ENCODE measurements around the gene LTBP3. TPM values are rescaled to one million over a fixed set of nuclear protein-coding genes. Genes with fewer than 3 reads are reported as not detected.
"Not testable (repeated sequence)": the region's sequence is repeated elsewhere in the genome, so short reads cannot be mapped to it uniquely, and the experiment has no call there.

Gene LTBP3
- total RNA-seq, 2 experiments from 2014 or later: 11.2 to 13.8 TPM

- Histone ChIP-seq H3K27ac (ENCODE audit: low read depth, low read length, poor library complexity, severe bottlenecking) (no peak within 1 kb of the TSS), H3K4me2 (ENCODE audit: low read length) (peak within 1 kb of the TSS; percentile 92), H3K79me2 (ENCODE audit: insufficient read depth, low read depth, low read length) (peaks cover 7% of the 10 kb centered on the region; the same call in 1 of the 2 replicates), H4K20me1 (ENCODE audit: insufficient read depth, low read length) (no peaks in the 10 kb centered on the region), H2AFZ (ENCODE audit: low read length) (peak within 1 kb of the TSS; percentile 27; the same call in 1 of the 2 replicates), H3K36me3 (ENCODE audit: insufficient read depth, low read length) (peaks cover 7% of the 10 kb centered on the region; the same call in 1 of the 2 replicates), H3K4me1 (ENCODE audit: insufficient read depth, low read length, poor library complexity, severe bottlenecking) (peaks cover 29% of the 10 kb centered on the region), H3K4me3 (ENCODE audit: low read depth, low read length, poor library complexity, severe bottlenecking) (peak within 1 kb of the TSS; percentile 95), H3K9me2 (ENCODE audit: insufficient read depth, low read length) (no peaks in the 10 kb centered on the region), H3K9me3 (ENCODE audit: low read length) (no peaks in the 10 kb centered on the region)
- DNase-seq (ENCODE audit: low spot score): peak; percentile 80
- intact Hi-C loops (cut with micrococcal nuclease; ENCODE audit: unreplicated experiment): no loop called here
- TF ChIP-seq EZH2phosphoT487 (IDR thresholded peaks at IDR 0.05; ENCODE audit: borderline replicate concordance, low read depth, low read length) (no peak), CTCF (conservative IDR thresholded peaks at IDR 0.05; ENCODE audit: low read length) (no peak)
- no TSS peak for BruUV-seq (replicated peaks)
- ChIA-PET CTCF (ENCODE audit: unreplicated experiment) (interaction anchor here (0.5 to 1.0 kb wide), 5 partner anchors 14 to 766 kb away, joined by 3 to 6 read pairs (median 4); no protein-coding TSS in a partner anchor), POLR2A (interaction anchor here (0.5 to 1.0 kb wide), 3 partner anchors 20 to 28 kb away, joined by 3 read pairs; no protein-coding TSS in a partner anchor)
Observed at GRCh38 chr11:65524741-65525545, 33.2 kb downstream of the LTBP3 start, which contains the start of gene SCYL1. TSS of gene SCYL1 (plus strand) at chr11:65525083. CDS start at chr11:65525154, 71 bp downstream.

DNA sequence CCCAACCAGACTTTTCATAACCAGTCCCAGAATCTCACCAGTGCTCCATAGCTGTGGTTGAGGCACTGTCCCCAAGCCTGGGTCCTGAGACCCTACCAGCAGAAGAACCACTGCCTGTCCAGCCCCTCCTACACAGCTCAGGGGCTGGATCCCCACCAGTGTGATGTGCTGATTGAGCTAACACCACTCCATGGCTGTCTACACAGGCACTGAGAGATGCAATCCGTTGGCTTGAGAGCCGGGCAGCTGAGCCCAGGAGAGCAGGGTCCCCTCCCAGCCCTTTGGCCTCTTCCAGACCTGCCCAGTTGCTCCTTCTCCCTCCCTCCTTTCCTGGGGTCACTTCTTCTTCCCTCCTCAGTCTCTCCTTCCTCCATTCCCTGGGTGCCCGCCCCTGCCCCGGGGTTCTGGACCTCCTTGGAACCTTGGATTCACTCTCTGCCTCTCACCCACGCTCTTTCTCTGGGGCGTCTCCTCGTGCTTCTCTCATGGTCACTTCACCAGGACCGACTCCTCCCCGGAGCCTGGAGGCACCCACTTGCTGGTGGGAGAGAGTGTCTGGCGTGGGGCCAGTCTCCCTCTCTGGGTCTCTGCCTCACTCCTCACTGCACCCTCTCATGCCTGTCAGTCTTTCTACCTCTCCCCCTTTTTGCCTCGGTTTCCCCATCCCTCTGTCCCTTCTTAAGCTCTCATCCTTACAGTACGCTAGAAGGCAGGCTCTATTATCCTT lies 34.0 kb downstream of the LTBP3 start:
- H3K4me3 ChIP-seq (ENCODE audit: low read depth, low read length, poor library complexity, severe bottlenecking): peak overlapping the region; percentile 51
- no peak for DNase-seq (ENCODE audit: low spot score)
- H3K4me2 ChIP-seq (ENCODE audit: low read length): peak overlapping the region; percentile 67
- H4K20me1 ChIP-seq (ENCODE audit: insufficient read depth, low read length): no peaks in the 10 kb centered on the region
- no peaks in the 10 kb centered on the region for H3K9me3 ChIP-seq (ENCODE audit: low read length)
- CTCF ChIA-PET (ENCODE audit: unreplicated experiment): interaction anchor here (0.9 to 1.0 kb wide), 2 partner anchors 21 to 36 kb away, joined by 4 to 5 read pairs; no protein-coding TSS in a partner anchor
- H3K36me3 ChIP-seq (ENCODE audit: insufficient read depth, low read length): peaks cover 7% of the 10 kb centered on the region; the same call in 1 of the 2 replicates
- intact Hi-C loops (cut with micrococcal nuclease; ENCODE audit: unreplicated experiment): no loop called here
- peaks cover 22% of the 10 kb centered on the region for H3K4me1 ChIP-seq (ENCODE audit: insufficient read depth, low read length, poor library complexity, severe bottlenecking)
- BruUV-seq (replicated peaks): no TSS peak
- peaks cover 7% of the 10 kb centered on the region; the same call in 1 of the 2 replicates for H3K79me2 ChIP-seq (ENCODE audit: insufficient read depth, low read depth, low read length)
- no peak for TF ChIP-seq CTCF (conservative IDR thresholded peaks at IDR 0.05; ENCODE audit: low read length)
- TF ChIP-seq EZH2phosphoT487 (IDR thresholded peaks at IDR 0.05; ENCODE audit: borderline replicate concordance, low read depth, low read length): no peak
- H2AFZ ChIP-seq (ENCODE audit: low read length): 0 out of 2 replicates have a peak overlapping the region, but pooled peaks have one; percentile 27
- POLR2A ChIA-PET: interaction anchor here (1.0 kb wide), 1 partner anchor 24 kb away, joined by 3 read pairs; no protein-coding TSS in a partner anchor
- H3K9me2 ChIP-seq (ENCODE audit: insufficient read depth, low read length): no peaks in the 10 kb centered on the region
- H3K27ac ChIP-seq (ENCODE audit: low read depth, low read length, poor library complexity, severe bottlenecking): no peak overlapping the region

DNA sequence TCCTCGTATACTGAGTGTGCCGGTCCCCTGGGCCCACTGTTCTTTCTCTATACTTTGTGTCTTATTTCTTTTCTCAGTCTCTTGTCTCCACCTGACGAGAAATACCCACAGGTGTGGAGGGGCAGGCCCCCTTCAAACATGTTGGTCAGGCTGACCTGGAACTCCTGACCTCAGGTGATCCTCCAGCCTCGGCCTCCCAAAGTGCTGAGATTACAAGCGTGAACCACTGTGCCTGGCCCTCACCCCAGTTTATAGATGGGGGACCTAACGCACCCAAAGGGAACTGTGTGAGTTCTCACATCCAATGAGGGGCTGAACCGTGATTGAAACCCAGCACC lies 34.6 kb downstream of the LTBP3 start:
- H3K9me3 ChIP-seq (ENCODE audit: low read length); H3K36me3 ChIP-seq (ENCODE audit: insufficient read depth, low read length); POLR2A ChIA-PET; H4K20me1 ChIP-seq (ENCODE audit: insufficient read depth, low read length); BruUV-seq (replicated peaks); CTCF ChIA-PET (ENCODE audit: unreplicated experiment); intact Hi-C loops (cut with micrococcal nuclease; ENCODE audit: unreplicated experiment); DNase-seq (ENCODE audit: low spot score); H3K4me3 ChIP-seq (ENCODE audit: low read depth, low read length, poor library complexity, severe bottlenecking); H2AFZ ChIP-seq (ENCODE audit: low read length); H3K9me2 ChIP-seq (ENCODE audit: insufficient read depth, low read length); H3K79me2 ChIP-seq (ENCODE audit: insufficient read depth, low read depth, low read length); H3K27ac ChIP-seq (ENCODE audit: low read depth, low read length, poor library complexity, severe bottlenecking): not testable (repeated sequence)
- H3K4me1 ChIP-seq (ENCODE audit: insufficient read depth, low read length, poor library complexity, severe bottlenecking): peaks cover 22% of the 10 kb centered on the region
- H3K4me2 ChIP-seq (ENCODE audit: low read length): peak overlapping the region; percentile 30; the same call in 1 of the 2 replicates

DNA sequence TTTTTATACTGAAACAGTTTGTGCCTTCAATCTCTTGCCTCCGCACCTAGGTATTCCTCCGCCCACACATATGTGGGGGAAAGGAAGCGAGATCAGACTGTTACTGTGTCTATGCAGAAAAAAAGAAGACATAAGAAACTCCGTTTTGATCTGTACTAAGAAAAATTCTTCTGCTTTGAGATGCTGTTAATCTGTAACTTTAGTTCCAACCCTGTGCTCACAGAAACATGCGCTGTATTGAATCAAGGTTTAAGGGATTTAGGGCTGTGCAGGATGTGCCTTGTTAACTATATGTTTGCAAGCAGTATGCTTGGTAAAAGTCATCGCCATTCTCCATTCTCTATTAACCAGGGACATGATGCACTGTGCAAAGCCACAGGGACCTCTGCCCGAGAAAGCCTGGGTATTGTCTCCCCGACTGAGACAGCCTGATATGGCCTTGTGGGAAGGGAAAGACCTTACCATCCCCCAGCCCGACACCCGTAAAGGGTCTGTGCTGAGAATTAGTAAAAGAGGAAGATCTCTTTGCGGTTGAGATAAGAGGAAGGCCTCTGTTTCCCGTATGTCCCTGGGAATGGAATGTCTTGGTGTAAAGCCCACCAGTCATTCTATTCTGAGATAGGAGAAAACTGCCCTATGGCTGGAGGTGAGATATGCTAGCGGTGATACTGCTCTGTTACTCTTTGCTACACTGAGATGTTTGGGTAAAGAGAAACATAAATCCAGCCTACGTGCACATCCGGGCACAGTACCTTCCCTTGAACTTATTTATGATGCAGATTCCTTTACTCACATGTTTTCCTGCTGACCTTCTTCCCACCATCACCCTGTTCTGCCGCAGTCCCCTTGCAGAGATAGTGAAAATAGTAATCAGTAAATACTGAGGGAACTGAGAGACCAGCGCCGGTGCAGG lies 35.2 kb downstream of the LTBP3 start:
- H3K27ac ChIP-seq (ENCODE audit: low read depth, low read length, poor library complexity, severe bottlenecking); CTCF ChIA-PET (ENCODE audit: unreplicated experiment): not testable (repeated sequence)

More for the DNA sequence above, 35.2 kb downstream of the LTBP3 start:
- peak overlapping the region; percentile 16; the same call in 1 of the 2 replicates for H2AFZ ChIP-seq (ENCODE audit: low read length)
- H3K9me2 ChIP-seq (ENCODE audit: insufficient read depth, low read length); H3K36me3 ChIP-seq (ENCODE audit: insufficient read depth, low read length); POLR2A ChIA-PET; BruUV-seq (replicated peaks); H4K20me1 ChIP-seq (ENCODE audit: insufficient read depth, low read length); H3K79me2 ChIP-seq (ENCODE audit: insufficient read depth, low read depth, low read length); intact Hi-C loops (cut with micrococcal nuclease; ENCODE audit: unreplicated experiment); H3K4me3 ChIP-seq (ENCODE audit: low read depth, low read length, poor library complexity, severe bottlenecking); DNase-seq (ENCODE audit: low spot score); H3K9me3 ChIP-seq (ENCODE audit: low read length): not testable (repeated sequence)
- peak overlapping the region; percentile 30; the same call in 1 of the 2 replicates for H3K4me2 ChIP-seq (ENCODE audit: low read length)
- peaks cover 22% of the 10 kb centered on the region for H3K4me1 ChIP-seq (ENCODE audit: insufficient read depth, low read length, poor library complexity, severe bottlenecking)

Measured in OCI-LY7 (cell line).